Raji (cell line): Measurements from ENCODE around the gene TAGLN.

Experiments used
- POLR2A ChIP-seq: IDR thresholded peaks from 2 replicates; pipeline ENCODE4 v1.6.1; 2011; ENCODE audit warnings: low read depth, low read length, control low read depth; ENCODE audit not compliant: insufficient read depth

The TAGLN gene

GRCh38 chr11:117199916-117200812 lies 994 bp downstream of the TAGLN start:
- no peak for TF ChIP-seq POLR2A

- no peak for TF ChIP-seq POLR2A
Measured at GRCh38 chr11:117200813-117201657, 1.9 kb downstream of the TAGLN start.

GRCh38 chr11:117201658-117202305 lies 2.6 kb downstream of the TAGLN start:
- no peak for TF ChIP-seq POLR2A

GRCh38 chr11:117202386-117203068 lies 3.4 kb downstream of the TAGLN start:
- TF ChIP-seq POLR2A: no peak

GRCh38 chr11:117203069-117203407 lies 3.9 kb downstream of the TAGLN start:
- TF ChIP-seq POLR2A: no peak

GRCh38 chr11:117204283-117205080 lies 5.3 kb downstream of the TAGLN start:
- TF ChIP-seq POLR2A: no peak

- TF ChIP-seq POLR2A: no peak
Measured at GRCh38 chr11:117205211-117205818, 6.1 kb downstream of the TAGLN start.

GRCh38 chr11:117210620-117211019 lies 11.4 kb downstream of the TAGLN start:
- no peak for TF ChIP-seq POLR2A

- TF ChIP-seq POLR2A: no peak
Measured at GRCh38 chr11:117212697-117213355, 13.7 kb downstream of the TAGLN start.

- TF ChIP-seq POLR2A: no peak
Measured at GRCh38 chr11:117214404-117215110, 15.4 kb downstream of the TAGLN start.

GRCh38 chr11:117217141-117218084 lies 18.2 kb downstream of the TAGLN start:
- no peak for TF ChIP-seq POLR2A
